ENCODE measurements around the gene CPED1. TPM values are rescaled to one million over a fixed set of nuclear protein-coding genes. Genes with fewer than 3 reads are reported as not detected.

Gene CPED1
- total and polyA plus RNA-seq, 10 of the 15 experiments (the other 5 are each of a cell fraction or from before 2014, with no cell fraction given): 0.01 to 0.77 (median 0.10) TPM; not detected in 1

- TF ChIP-seq CTCF (IDR thresholded peaks at IDR 0.05 in 2 of 3, conservative IDR thresholded peaks at IDR 0.05 in 1 of 3; ENCODE audit: control insufficient read depth in 2 of 3, extremely low read depth in 1 of 3, insufficient read depth in 1 of 3, low read depth in 3 of 3, low read length in 3 of 3): no peak
- TF ChIP-seq RELB (IDR thresholded peaks at IDR 0.05; ENCODE audit: low read depth): peak; percentile 12; the same call in 1 of the 2 replicates
- no peak for TF ChIP-seq ATF2 (IDR thresholded peaks at IDR 0.05; ENCODE audit: low read length)
- no peak for TF ChIP-seq ZNF274 (IDR thresholded peaks at IDR 0.05; ENCODE audit: insufficient read depth, insufficient read length)
- peak; percentile 61 for TF ChIP-seq NKRF (conservative IDR thresholded peaks at IDR 0.05)
- no peak for TF ChIP-seq ZNF217 (IDR thresholded peaks at IDR 0.05)
- no peak for TF ChIP-seq E4F1 (IDR thresholded peaks at IDR 0.05; ENCODE audit: borderline replicate concordance, partially characterized antibody)
- TF ChIP-seq TCF3 (IDR thresholded peaks at IDR 0.05; ENCODE audit: borderline replicate concordance, insufficient read depth, low read depth, low read length): no peak
- no peak for TF ChIP-seq E2F4 (IDR thresholded peaks at IDR 0.05; ENCODE audit: low read depth, low read length)
- TF ChIP-seq PAX8 (IDR thresholded peaks at IDR 0.05): 0 out of 2 replicates have a peak, but pooled peaks have one; percentile 31
- no peak for TF ChIP-seq YY1 (IDR thresholded peaks at IDR 0.05; ENCODE audit: low read depth, low read length)
- TF ChIP-seq POLR2AphosphoS5 (IDR thresholded peaks at IDR 0.05; ENCODE audit: low read length): no peak
- no peak for TF ChIP-seq HDAC6 (IDR thresholded peaks at IDR 0.05; ENCODE audit: unreplicated experiment)
- no peak for TF ChIP-seq PRDM15 (CRISPR knock-in tag; IDR thresholded peaks at IDR 0.05)
Observed at GRCh38 chr7:120949998-120950538, 38.4 kb upstream of the CPED1 start (continued).
